ENCODE results near the gene INPP4B.

Gene INPP4B

GRCh38 chr4:142098900-142099545 lies 747.1 kb downstream of the INPP4B start:
- H3K4me3 ChIP-seq (ENCODE audit: low read depth, low read length): no peak overlapping the region
- TF ChIP-seq CTCF (IDR thresholded peaks at IDR 0.05; ENCODE audit: borderline replicate concordance, insufficient read depth, low read depth, low read length): no peak

GRCh38 chr4:142098380-142098779 lies 747.7 kb downstream of the INPP4B start:
- no peak overlapping the region for H3K4me3 ChIP-seq (ENCODE audit: low read depth, low read length)
- no peak for TF ChIP-seq CTCF (IDR thresholded peaks at IDR 0.05; ENCODE audit: borderline replicate concordance, insufficient read depth, low read depth, low read length)

GRCh38 chr4:142097015-142097414 lies 749.1 kb downstream of the INPP4B start:
- no peak for TF ChIP-seq CTCF (IDR thresholded peaks at IDR 0.05; ENCODE audit: borderline replicate concordance, insufficient read depth, low read depth, low read length)
- no peak overlapping the region for H3K4me3 ChIP-seq (ENCODE audit: low read depth, low read length)

- no peak for TF ChIP-seq CTCF (IDR thresholded peaks at IDR 0.05; ENCODE audit: borderline replicate concordance, insufficient read depth, low read depth, low read length)
- H3K4me3 ChIP-seq (ENCODE audit: low read depth, low read length): no peak overlapping the region
Measured at GRCh38 chr4:142095886-142096605, 750.1 kb downstream of the INPP4B start.

GRCh38 chr4:142092941-142093340 lies 753.2 kb downstream of the INPP4B start:
- no peak for TF ChIP-seq CTCF (IDR thresholded peaks at IDR 0.05; ENCODE audit: borderline replicate concordance, insufficient read depth, low read depth, low read length)
- no peak overlapping the region for H3K4me3 ChIP-seq (ENCODE audit: low read depth, low read length)

- no peak for TF ChIP-seq CTCF (IDR thresholded peaks at IDR 0.05; ENCODE audit: borderline replicate concordance, insufficient read depth, low read depth, low read length)
- no peak overlapping the region for H3K4me3 ChIP-seq (ENCODE audit: low read depth, low read length)
Measured at GRCh38 chr4:142091691-142092182, 754.4 kb downstream of the INPP4B start.

GRCh38 chr4:142091085-142091513 lies 755.0 kb downstream of the INPP4B start:
- H3K4me3 ChIP-seq (ENCODE audit: low read depth, low read length): no peak overlapping the region
- TF ChIP-seq CTCF (IDR thresholded peaks at IDR 0.05; ENCODE audit: borderline replicate concordance, insufficient read depth, low read depth, low read length): no peak

All from GM12875 (cell line).